ENCODE results near the gene PIMREG.

PIMREG gene

DNA sequence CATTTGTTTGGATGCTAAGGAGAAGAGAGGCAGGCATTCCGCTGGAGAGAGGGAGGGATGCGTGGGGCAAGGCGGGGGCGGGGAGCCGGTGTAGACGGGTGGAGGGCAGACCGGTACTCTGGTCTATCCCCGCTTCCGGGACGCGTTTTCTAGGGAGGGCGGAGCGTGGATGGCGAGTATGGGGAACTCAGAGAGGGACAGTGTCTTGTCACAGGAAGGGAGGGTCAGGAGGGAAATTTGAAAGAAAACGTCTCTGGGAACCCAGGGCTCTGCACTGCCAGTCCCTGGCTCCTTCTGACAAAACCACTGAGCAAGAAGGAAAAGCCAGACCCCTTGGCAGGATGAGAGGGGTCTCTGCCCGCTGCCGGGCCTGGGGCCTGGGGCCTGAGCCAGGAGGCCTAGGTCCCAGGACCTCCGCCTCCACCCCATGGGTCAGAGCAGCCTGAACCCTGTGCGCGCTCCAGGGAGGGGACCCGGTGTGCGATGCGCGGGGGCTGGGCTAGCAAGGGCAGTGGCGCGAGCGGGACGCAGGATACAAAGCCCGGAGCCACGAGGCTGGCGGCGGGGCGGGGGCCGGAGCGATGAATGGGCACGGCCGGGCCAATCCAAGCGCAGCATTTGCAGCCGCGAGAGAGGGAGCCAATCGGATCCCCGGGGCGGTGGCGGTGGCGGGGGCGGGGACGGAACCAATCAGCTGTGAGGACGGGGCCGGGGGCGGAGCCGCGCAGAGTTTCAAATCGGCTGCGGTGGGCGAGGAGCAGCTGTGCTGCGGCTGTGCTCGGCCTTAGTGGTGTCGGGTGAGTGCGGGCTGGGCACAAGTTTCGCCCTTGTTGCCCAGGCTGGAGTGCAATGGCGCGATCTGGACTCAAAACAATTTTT, at the start of gene PIMREG:
Gene PIMREG, plus strand, starts transcription at position 764 of the 879 bp plus-strand sequence. CDS start 656 bp downstream, outside the sequence.
- DNase-seq (ENCODE audit: low read depth), result peak; percentile 82

GRCh38 chr17:6398955-6399354, 45.3 kb upstream of the PIMREG start:
- DNase-seq (ENCODE audit: low read depth), result no peak

GRCh38 chr17:6402258-6402657, 42.0 kb upstream of the PIMREG start:
- no peak for DNase-seq (ENCODE audit: low read depth)

- no peak for DNase-seq (ENCODE audit: low read depth)
Measured at GRCh38 chr17:6408276-6408675, 36.0 kb upstream of the PIMREG start.

DNA sequence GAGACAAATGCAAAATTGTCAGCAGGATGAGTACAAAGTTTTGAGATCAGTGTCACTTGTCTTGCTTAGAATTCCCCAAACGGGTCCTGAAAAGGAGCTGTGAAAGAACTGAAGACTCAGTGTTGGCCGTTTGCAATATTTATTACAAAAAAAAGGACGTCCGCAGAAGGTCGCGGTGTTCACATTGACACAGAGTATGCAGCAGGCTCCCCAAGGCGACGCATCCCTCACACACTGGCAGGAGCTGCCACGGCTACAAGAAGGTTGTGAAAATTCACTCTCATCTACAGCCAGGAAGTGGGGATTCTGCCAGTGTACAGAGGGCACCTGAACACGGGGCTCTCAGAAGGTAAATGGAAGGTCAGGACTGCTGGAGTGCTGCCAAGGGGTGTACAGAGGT, 35.5 kb upstream of the PIMREG start:
- DNase-seq (ENCODE audit: low read depth), result no peak

- DNase-seq (ENCODE audit: low read depth), result no peak
Measured at GRCh38 chr17:6413065-6413464, 31.2 kb upstream of the PIMREG start.

- DNase-seq (ENCODE audit: low read depth), result no peak
Measured at GRCh38 chr17:6415616-6416015, 28.6 kb upstream of the PIMREG start.

- DNase-seq (ENCODE audit: low read depth), result no peak
Measured at GRCh38 chr17:6420173-6420641, 24.0 kb upstream of the PIMREG start.

- DNase-seq (ENCODE audit: low read depth), result peak; percentile 51
Measured at GRCh38 chr17:6421700-6422604, 22.3 kb upstream of the PIMREG start.

DNA sequence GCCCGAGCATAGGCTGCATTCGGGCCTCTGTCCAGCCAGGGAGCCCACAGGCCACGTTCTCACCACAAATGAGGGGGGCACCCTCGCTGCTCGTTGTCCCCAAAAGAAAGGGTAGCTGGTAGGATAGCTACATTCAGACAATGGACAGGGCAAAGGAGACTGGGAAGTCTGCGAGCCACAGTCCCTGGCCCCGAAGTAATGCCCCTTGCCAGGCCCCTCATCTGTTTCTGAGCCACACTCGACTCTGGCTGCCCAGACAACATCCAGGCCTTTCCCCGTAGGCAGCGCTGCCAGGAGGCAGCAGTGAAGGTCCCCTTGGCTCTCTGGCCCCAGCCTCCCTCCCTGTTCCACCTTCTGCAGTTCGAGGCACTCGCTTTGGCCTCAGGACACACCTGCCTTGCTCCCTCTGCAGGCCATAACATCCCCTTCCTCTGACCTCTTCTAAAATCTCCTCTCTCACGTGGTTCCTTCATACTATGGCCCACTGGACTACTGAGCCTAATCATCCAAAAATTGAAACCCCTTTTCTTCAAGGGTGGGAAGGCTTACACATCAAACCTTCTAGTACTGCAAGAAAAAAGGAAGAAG, 21.5 kb upstream of the PIMREG start:
- DNase-seq (ENCODE audit: low read depth), result no peak

DNA sequence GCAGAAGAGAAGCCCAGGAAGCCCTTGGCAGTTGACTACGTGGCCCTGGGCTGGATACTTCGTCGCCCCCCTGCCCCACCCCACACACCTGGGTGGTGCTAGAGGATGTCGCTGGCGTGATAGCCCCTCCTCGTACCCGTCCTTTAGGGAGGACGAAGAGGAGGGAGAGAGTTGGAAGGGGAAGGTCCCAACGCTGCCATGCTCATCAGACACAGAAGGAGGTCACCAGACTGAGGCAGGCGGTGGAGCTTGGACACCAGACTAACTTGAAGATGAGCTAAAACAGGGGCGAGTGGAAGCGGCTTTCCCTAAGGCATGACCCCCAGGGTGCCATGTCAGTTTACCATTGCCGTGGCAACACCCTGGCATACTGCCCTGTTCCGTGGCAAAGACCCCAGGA, 20.3 kb upstream of the PIMREG start:
- DNase-seq (ENCODE audit: low read depth), result no peak

GRCh38 chr17:6425407-6425806, 18.8 kb upstream of the PIMREG start:
- no peak for DNase-seq (ENCODE audit: low read depth)

- no peak for DNase-seq (ENCODE audit: low read depth)
Measured at GRCh38 chr17:6426356-6427101, 17.7 kb upstream of the PIMREG start.

DNA sequence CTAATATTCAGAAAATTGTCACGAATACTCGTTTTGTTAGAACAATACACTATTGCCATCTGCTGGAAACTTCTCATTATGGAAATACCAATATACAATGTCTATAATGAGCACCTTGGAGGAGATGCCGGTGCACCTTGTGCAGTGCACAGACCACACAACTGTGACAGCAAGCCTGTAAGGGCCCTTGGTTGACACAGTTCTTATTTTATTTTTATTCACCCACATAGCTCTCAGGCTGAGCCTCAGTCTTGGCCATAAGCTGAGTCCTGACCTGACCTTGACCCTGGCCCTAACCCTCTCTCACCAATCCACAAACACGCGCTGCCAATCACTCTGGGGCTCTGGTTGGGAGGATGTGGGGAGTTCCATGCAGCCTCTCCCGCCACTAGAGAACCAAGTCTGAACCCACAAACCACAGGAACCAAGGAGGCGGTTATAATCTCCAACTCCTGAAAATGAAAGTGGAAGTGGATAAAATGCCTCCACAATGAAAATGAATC, 16.9 kb upstream of the PIMREG start:
- DNase-seq (ENCODE audit: low read depth), result no peak

- no peak for DNase-seq (ENCODE audit: low read depth)
Measured at GRCh38 chr17:6428207-6428965, 15.9 kb upstream of the PIMREG start.

GRCh38 chr17:6429266-6429665, 15.0 kb upstream of the PIMREG start:
- no peak for DNase-seq (ENCODE audit: low read depth)

DNA sequence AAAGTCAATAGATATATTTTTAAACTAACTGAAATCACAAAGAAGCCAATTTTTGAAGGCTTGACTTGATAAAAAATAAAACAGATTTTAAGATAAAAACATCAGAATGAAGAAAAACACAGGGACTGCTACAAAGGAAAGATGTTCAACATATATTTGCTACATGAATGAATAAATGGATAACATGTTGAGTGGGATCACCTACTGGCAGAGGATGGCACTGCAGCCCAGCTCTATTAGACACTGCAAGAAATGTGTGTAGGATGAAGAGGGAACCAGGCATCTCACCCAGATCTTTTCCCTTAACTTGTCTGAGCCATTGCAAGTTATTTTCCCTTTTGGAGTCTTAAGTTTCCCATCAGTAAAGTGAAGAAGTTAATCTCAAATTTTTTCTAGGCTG, 13.5 kb upstream of the PIMREG start:
- DNase-seq (ENCODE audit: low read depth), result no peak

DNA sequence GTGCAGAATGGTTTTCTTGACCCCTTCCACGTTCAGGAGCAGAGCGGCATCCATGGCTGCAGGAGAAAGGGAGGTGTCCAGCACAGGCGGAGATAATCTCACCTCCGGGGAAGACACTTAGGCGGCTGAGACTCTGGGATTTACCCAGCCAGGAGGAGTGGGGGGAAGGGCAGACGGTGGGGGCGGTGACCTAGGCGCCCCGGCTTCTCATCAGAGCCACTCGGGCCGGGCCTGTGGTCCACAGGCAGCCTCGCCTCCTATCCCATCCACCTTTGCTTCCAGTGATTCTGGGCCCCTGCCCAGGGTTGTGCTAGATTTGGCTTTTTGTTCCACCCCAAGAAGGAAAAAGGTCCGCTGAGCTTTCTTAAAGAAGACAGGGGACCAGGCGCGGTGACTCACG, 9.2 kb upstream of the PIMREG start, which contains the start of gene AIPL1:
Gene AIPL1, minus strand, starts transcription at position 71 of the 400 bp plus-strand sequence. Its CDS starts 17 bp downstream, at position 54.
- no peak for DNase-seq (ENCODE audit: low read depth)

- DNase-seq (ENCODE audit: low read depth), result peak; percentile 38
Measured at GRCh38 chr17:6435968-6436367, 8.3 kb upstream of the PIMREG start.

DNA sequence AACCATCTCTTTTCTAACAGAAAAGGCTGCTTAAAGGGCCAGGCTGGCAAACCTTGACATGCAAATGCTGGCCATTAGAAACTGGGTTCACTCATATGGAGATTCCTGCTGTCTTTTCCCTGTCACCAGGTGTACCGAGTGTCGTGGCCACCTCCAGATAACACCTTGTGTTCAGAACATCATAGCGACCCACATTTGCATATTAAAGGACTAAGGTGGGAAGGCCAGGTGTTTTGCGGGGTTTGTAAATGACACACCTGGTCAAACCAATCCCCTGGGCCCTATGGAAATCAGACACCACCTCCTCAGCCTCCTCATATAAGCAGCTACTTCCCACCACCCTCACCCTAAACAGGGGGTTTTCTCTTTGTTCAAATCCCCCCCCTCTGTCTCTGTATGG, 6.8 kb upstream of the PIMREG start:
- no peak for DNase-seq (ENCODE audit: low read depth)

- no peak for DNase-seq (ENCODE audit: low read depth)
Measured at GRCh38 chr17:6437956-6438355, 6.3 kb upstream of the PIMREG start.

All from stimulated activated CD8-positive, alpha-beta memory T cell treated with anti-CD3 and anti-CD28 coated beads, Interleukin-15, amount 100 ng/mL, for 1 hour (primary cell).